ENCODE results near the gene PPARG.

- TF ChIP-seq, protein P1, sequence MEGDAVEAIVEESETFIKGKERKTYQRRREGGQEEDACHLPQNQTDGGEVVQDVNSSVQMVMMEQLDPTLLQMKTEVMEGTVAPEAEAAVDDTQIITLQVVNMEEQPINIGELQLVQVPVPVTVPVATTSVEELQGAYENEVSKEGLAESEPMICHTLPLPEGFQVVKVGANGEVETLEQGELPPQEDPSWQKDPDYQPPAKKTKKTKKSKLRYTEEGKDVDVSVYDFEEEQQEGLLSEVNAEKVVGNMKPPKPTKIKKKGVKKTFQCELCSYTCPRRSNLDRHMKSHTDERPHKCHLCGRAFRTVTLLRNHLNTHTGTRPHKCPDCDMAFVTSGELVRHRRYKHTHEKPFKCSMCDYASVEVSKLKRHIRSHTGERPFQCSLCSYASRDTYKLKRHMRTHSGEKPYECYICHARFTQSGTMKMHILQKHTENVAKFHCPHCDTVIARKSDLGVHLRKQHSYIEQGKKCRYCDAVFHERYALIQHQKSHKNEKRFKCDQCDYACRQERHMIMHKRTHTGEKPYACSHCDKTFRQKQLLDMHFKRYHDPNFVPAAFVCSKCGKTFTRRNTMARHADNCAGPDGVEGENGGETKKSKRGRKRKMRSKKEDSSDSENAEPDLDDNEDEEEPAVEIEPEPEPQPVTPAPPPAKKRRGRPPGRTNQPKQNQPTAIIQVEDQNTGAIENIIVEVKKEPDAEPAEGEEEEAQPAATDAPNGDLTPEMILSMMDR (IDR thresholded peaks at IDR 0.05), result no peak
- TF ChIP-seq POLR2A (IDR thresholded peaks at IDR 0.05), result no peak
These were observed 30.1 kb downstream of the PPARG start for GRCh38 chr3:12318758-12319621.

Measured in Peyer's patch (tissue), 4 donors.